ENCODE results near the gene MMP25.

DNA sequence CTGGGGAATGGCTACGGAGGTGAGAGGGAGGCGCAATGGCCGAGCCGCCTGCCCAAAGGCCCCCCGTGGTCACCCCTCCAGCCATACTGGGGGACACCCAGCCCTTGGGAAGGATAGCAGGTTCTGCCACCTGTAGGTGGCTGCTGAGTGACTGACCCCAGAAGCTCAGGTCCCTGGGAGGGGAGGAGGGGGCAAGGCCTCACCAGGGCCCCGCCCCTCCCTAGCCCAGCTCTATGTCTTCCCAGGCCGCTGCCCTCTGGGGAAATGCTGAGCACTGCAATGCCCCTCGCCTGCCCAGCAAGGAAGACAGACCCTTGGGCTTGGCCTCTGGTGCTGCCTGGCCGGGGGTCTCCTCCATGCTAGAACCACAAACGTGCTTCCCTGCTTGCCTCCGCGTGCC lies 45.0 kb upstream of the MMP25 start:
- TF ChIP-seq CTCF (IDR thresholded peaks at IDR 0.05; ENCODE audit: low read depth, low read length) (no peak), EZH2phosphoT487 (IDR thresholded peaks at IDR 0.05; ENCODE audit: low read depth) (no peak)

All from OCI-LY3 (cell line).